ENCODE measurements around the gene LMTK3. TPM values are rescaled to one million over a fixed set of nuclear protein-coding genes. Genes with fewer than 3 reads are reported as not detected.
A peak's percentile ranks its signal among the peaks of the same experiment; 100 is the strongest.

Gene LMTK3
- total RNA-seq, 2 experiments from 2014 or later = 3.9 to 4.5 TPM

DNA sequence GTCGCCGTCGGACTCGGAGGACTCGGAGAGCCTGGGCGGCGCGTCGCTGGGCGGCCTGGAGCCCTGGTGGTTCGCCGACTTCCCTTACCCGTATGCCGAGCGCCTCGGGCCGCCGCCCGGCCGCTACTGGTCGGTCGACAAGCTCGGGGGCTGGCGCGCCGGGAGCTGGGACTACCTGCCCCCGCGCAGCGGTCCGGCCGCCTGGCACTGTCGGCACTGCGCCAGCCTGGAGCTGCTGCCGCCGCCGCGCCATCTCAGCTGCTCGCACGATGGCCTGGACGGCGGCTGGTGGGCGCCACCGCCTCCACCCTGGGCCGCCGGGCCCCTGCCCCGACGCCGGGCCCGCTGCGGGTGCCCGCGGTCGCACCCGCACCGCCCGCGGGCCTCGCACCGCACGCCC, 68.4 kb downstream of the LMTK3 start:
- H3K27ac Mint-ChIP-seq = no peak overlapping the region
- ATAC-seq = no peak
- ChIA-PET CTCF (no interaction called here), POLR2A (interaction anchor here (0.5 to 0.6 kb wide), 2 partner anchors 31 to 971 kb away, joined by 4 to 7 read pairs; no protein-coding TSS in a partner anchor)
- peaks cover 22% of the 10 kb centered on the region for H3K27me3 Mint-ChIP-seq
- H3K9me3 Mint-ChIP-seq (ENCODE audit: low read depth) = no peaks in the 10 kb centered on the region
- H3K36me3 Mint-ChIP-seq (ENCODE audit: low read depth) = peaks cover 23% of the 10 kb centered on the region
- DNase-seq = peak; percentile 26
- H3K4me1 Mint-ChIP-seq = peaks cover 31% of the 10 kb centered on the region
- no peak overlapping the region for H3K4me3 Mint-ChIP-seq
- intact Hi-C loops (cut with DNase I, micrococcal nuclease) = no loop called here

DNA sequence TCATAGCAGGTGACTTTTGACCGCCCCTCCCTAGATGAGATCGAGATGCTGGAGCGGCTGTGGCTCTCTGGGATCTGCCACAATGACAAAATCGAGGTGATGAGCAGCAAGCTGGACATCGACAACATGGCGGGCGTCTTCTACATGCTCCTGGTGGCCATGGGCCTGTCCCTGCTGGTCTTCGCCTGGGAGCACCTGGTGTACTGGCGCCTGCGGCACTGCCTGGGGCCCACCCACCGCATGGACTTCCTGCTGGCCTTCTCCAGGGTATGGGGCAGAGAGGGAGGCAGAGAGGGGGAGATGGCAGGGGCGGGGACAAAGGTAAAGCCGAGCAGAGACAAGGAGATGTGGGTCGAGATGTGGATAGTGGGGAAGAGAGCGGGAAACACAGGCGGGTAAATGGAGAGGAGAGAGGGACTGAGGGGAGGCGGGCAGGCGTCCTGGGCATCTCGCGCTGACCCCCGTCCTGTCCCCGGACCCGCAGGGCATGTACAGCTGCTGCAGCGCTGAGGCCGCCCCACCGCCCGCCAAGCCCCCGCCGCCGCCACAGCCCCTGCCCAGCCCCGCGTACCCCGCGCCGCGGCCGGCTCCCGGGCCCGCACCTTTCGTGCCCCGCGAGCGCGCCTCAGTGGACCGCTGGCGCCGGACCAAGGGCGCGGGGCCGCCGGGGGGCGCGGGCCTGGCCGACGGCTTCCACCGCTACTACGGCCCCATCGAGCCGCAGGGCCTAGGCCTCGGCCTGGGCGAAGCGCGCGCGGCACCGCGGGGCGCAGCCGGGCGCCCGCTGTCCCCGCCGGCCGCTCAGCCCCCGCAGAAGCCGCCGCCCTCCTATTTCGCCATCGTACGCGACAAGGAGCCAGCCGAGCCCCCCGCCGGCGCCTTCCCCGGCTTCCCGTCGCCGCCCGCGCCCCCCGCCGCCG, 69.3 kb downstream of the LMTK3 start:
- no peaks in the 10 kb centered on the region for H3K9me3 Mint-ChIP-seq (ENCODE audit: low read depth)
- POLR2A ChIA-PET = interaction anchor here (0.6 kb wide), 1 partner anchor 970 kb away, joined by 4 read pairs; no protein-coding TSS in a partner anchor
- intact Hi-C loops (cut with DNase I, micrococcal nuclease) = no loop called here
- peaks cover 15% of the 10 kb centered on the region for H3K36me3 Mint-ChIP-seq (ENCODE audit: low read depth)
- H3K4me1 Mint-ChIP-seq = peaks cover 23% of the 10 kb centered on the region
- peak overlapping the region; percentile 23 for H3K4me3 Mint-ChIP-seq
- H3K27me3 Mint-ChIP-seq = peaks cover 26% of the 10 kb centered on the region
- ATAC-seq (no peak), DNase-seq (no peak)
- no peak overlapping the region for H3K27ac Mint-ChIP-seq
- CTCF ChIA-PET = no interaction called here

DNA sequence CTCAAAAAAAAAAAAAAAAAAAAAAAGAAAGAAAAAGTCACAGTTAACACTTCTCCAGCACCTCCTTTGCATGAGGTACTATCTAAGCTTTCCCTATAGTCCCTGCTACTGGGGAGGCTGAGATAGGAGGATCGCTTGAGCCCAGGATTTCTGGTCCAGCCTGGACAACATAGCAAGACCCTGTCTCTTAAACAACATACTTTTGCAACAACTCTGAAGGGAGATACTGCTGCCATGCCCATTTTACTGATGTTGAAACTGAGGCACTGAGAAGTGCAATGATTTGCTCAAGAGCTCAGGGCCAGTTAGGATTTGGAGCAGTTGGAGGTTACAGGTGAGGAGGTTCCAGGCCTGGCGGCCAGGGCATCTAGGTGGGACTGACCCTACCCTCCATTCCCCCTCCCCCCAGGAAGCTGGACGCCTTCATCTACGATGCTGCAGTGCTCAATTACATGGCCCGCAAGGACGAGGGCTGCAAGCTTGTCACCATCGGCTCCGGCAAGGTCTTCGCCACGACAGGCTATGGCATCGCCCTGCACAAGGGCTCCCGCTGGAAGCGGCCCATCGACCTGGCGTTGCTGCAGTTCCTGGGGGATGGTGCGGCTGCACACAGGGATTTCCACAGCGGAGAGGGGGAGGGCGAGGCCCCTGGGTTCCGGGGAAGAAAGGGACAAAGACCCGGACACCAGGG, 70.1 kb downstream of the LMTK3 start:
- no peak for ATAC-seq
- DNase-seq = no peak
- H3K9me3 Mint-ChIP-seq (ENCODE audit: low read depth) = no peaks in the 10 kb centered on the region
- intact Hi-C loops (cut with DNase I, micrococcal nuclease) = no loop called here
- peaks cover 26% of the 10 kb centered on the region for H3K27me3 Mint-ChIP-seq
- no peak overlapping the region for H3K27ac Mint-ChIP-seq
- H3K36me3 Mint-ChIP-seq (ENCODE audit: low read depth) = peaks cover 9% of the 10 kb centered on the region
- peak overlapping the region; percentile 23 for H3K4me3 Mint-ChIP-seq
- ChIA-PET POLR2A (no interaction called here), CTCF (no interaction called here)
- H3K4me1 Mint-ChIP-seq = peaks cover 17% of the 10 kb centered on the region

DNA sequence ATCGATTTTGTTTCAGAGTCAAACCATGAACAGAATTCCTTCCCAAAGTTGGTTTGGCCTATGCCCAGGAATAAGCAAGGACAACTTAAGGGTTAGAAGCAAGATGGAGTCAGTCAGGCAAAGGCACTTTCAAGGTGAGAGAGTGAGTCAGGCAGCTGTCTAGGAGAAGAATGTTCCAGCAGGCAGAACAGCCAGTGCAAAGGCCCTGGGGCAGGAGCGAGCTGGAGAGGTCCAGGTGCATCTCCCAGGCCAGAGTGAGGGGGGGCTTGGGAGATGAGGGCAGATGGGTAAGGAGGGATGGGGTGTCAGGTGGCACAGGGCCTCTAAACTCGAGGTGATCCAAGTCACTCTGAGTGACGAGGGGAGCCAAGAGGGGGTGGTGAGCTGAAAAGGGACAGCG, 75.0 kb downstream of the LMTK3 start:
- DNase-seq (no peak), ATAC-seq (no peak)
- H3K9me3 Mint-ChIP-seq (ENCODE audit: low read depth) = no peaks in the 10 kb centered on the region
- no peak overlapping the region for H3K27ac Mint-ChIP-seq
- no peak overlapping the region for H3K4me3 Mint-ChIP-seq
- peaks cover 11% of the 10 kb centered on the region for H3K27me3 Mint-ChIP-seq
- no peaks in the 10 kb centered on the region for H3K36me3 Mint-ChIP-seq (ENCODE audit: low read depth)
- H3K4me1 Mint-ChIP-seq = no peaks in the 10 kb centered on the region
- POLR2A ChIA-PET = no interaction called here
- intact Hi-C loops (cut with DNase I, micrococcal nuclease) = no loop called here
- CTCF ChIA-PET = interaction anchor here (0.8 to 1.6 kb wide), 2 partner anchors 8 to 34 kb away, joined by 3 to 4 read pairs; no protein-coding TSS in a partner anchor

Other genes starting within 250 kb of the LMTK3 start
- gene ZNF114, start 241.8 kb downstream of the LMTK3 start, total RNA-seq = under 1 TPM in 1 of 2 experiments, not detected in 1; 0.12 TPM
- gene EMP3, start 186.3 kb downstream of the LMTK3 start, total RNA-seq = 100 to 1,000 TPM; 166 to 195 TPM
- 10 to 100 TPM; 18.9 to 21.5 TPM for gene TMEM143, start 147.9 kb downstream of the LMTK3 start, total RNA-seq
- gene SYNGR4, start 147.5 kb downstream of the LMTK3 start, total RNA-seq = under 1 TPM in 1 of 2 experiments, not detected in 1; 0.25 TPM
- 10 to 100 TPM; 69.5 to 78.8 TPM for gene KDELR1, start 120.3 kb downstream of the LMTK3 start, total RNA-seq
- gene GRIN2D, start 118.2 kb downstream of the LMTK3 start, total RNA-seq = under 1 TPM; 0.11 to 0.14 TPM
- 10 to 100 TPM; 43.4 to 51.3 TPM for gene GRWD1, start 65.9 kb downstream of the LMTK3 start, total RNA-seq
- 1 to 10 TPM in 1 of 2 experiments, under 1 TPM in 1; 0.86 to 1.1 TPM for gene KCNJ14, start 56.3 kb downstream of the LMTK3 start, total RNA-seq
- gene CYTH2, start 42.5 kb downstream of the LMTK3 start, total RNA-seq = 10 to 100 TPM; 22.5 to 24.2 TPM
- gene SULT2B1, start 40.3 kb upstream of the LMTK3 start, total RNA-seq = not detected
- not detected for gene SPACA4, start 94.9 kb upstream of the LMTK3 start, total RNA-seq
- gene FAM83E, start 103.2 kb upstream of the LMTK3 start, total RNA-seq = 1 to 10 TPM; 1.5 to 4.1 TPM
- gene RPL18, start 107.3 kb upstream of the LMTK3 start, total RNA-seq = 1,000 to 10,000 TPM; 2,026 to 2,191 TPM
- gene SPHK2, start 107.7 kb upstream of the LMTK3 start, total RNA-seq = 10 to 100 TPM; 27.0 TPM
- 10 to 100 TPM in 1 of 2 experiments, 1 to 10 TPM in 1; 8.3 to 12.4 TPM for gene DBP, start 125.5 kb upstream of the LMTK3 start, total RNA-seq
- gene CA11, start 134.4 kb upstream of the LMTK3 start, total RNA-seq = 10 to 100 TPM; 11.5 to 18.0 TPM
- under 1 TPM; 0.50 to 0.60 TPM for gene NTN5, start 161.2 kb upstream of the LMTK3 start, total RNA-seq
- not detected for gene FUT2, start 184.1 kb upstream of the LMTK3 start, total RNA-seq
- gene MAMSTR, start 207.9 kb upstream of the LMTK3 start, total RNA-seq = under 1 TPM; 0.69 to 0.70 TPM
- under 1 TPM; 0.67 to 0.73 TPM for gene RASIP1, start 228.8 kb upstream of the LMTK3 start, total RNA-seq
- not detected for gene IZUMO1, start 235.1 kb upstream of the LMTK3 start, total RNA-seq
- gene FUT1, start 240.8 kb upstream of the LMTK3 start, total RNA-seq = under 1 TPM; 0.23 to 0.32 TPM
- gene FGF21, start 243.7 kb upstream of the LMTK3 start, total RNA-seq = not detected